GM10266 (cell line): ENCODE data around the gene EIPR1.

ENCODE experiments used
- DNase-seq: peaks from one replicate; pipeline ENCODE4 v3.0.0; 2012; ENCODE audit errors: extremely low spot score
- TF ChIP-seq, protein P1 (sequence below): IDR thresholded peaks from 2 replicates; pipeline ENCODE4 v1.5.1; 2012; ENCODE audit warnings: mild to moderate bottlenecking, low read depth; ENCODE audit not compliant: control insufficient read depth, insufficient read depth; ENCODE audit errors: missing control alignments

Gene EIPR1

GRCh38 chr2:3332133-3332532, 45.5 kb downstream of the EIPR1 start:
- no peak for DNase-seq

GRCh38 chr2:3329491-3329890, 48.1 kb downstream of the EIPR1 start:
- DNase-seq: no peak
- TF ChIP-seq, protein P1, sequence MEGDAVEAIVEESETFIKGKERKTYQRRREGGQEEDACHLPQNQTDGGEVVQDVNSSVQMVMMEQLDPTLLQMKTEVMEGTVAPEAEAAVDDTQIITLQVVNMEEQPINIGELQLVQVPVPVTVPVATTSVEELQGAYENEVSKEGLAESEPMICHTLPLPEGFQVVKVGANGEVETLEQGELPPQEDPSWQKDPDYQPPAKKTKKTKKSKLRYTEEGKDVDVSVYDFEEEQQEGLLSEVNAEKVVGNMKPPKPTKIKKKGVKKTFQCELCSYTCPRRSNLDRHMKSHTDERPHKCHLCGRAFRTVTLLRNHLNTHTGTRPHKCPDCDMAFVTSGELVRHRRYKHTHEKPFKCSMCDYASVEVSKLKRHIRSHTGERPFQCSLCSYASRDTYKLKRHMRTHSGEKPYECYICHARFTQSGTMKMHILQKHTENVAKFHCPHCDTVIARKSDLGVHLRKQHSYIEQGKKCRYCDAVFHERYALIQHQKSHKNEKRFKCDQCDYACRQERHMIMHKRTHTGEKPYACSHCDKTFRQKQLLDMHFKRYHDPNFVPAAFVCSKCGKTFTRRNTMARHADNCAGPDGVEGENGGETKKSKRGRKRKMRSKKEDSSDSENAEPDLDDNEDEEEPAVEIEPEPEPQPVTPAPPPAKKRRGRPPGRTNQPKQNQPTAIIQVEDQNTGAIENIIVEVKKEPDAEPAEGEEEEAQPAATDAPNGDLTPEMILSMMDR: no peak

More at GRCh38 chr2:3332133-3332532, 45.5 kb downstream of the EIPR1 start:
- TF ChIP-seq, protein P1: no peak

DNA sequence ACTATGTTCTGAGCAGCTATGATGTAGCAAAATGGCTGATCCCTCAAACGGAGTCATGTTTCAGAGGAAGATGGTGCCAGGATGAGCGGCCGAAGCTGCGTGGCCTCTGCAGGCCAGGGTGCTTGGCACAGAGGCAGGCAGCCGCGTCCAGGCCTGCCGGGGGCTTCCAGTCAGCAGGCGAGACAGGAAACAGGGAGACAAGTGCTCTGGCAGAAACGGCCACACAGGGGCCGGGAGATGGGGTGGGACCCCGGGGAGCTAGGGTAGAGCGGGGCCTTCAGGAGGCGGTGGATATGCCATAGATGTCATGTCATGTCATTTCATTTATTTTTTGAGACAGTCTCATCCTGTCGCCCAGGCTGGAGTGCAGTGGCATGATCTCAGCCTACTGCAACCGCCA, 50.7 kb downstream of the EIPR1 start:
- TF ChIP-seq, protein P1: no peak
- DNase-seq: no peak

GRCh38 chr2:3326182-3326537, 51.5 kb downstream of the EIPR1 start:
- TF ChIP-seq, protein P1: no peak
- no peak for DNase-seq

DNA sequence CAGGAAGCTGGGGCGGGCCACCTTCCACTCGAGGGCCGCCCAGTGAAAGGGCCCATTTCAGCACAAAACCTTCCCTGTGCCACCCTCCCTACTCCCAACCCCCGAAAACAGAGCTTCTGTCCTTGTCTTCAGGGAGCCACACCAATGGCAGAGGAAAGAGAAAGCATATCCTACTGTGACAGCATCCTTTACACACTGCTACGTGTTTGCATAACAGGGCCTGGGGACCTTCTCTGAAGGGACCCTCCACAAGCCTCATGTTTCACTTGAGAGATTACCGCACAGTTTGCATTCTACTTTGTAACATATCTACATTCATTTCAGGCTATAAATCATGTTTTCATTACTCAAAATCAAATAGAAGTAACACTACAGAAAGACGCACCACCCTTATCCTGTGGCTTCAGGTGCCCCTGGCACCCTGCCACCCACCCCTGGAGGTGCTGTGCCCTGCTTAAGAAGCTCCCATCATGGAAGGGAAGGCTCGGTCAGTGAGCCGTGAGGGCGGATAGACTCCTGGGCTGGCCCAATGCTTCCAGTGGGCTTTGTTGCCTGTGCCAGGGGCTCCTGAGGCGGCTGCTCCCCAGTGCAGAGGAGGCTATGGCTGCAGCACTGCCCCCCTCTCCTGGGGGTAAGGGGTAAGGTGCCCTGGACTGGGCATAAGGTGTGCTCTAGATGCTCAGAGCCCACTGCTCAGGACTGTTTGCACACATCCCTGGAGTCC, 52.0 kb downstream of the EIPR1 start:
- no peak for DNase-seq
- TF ChIP-seq, protein P1: no peak

DNA sequence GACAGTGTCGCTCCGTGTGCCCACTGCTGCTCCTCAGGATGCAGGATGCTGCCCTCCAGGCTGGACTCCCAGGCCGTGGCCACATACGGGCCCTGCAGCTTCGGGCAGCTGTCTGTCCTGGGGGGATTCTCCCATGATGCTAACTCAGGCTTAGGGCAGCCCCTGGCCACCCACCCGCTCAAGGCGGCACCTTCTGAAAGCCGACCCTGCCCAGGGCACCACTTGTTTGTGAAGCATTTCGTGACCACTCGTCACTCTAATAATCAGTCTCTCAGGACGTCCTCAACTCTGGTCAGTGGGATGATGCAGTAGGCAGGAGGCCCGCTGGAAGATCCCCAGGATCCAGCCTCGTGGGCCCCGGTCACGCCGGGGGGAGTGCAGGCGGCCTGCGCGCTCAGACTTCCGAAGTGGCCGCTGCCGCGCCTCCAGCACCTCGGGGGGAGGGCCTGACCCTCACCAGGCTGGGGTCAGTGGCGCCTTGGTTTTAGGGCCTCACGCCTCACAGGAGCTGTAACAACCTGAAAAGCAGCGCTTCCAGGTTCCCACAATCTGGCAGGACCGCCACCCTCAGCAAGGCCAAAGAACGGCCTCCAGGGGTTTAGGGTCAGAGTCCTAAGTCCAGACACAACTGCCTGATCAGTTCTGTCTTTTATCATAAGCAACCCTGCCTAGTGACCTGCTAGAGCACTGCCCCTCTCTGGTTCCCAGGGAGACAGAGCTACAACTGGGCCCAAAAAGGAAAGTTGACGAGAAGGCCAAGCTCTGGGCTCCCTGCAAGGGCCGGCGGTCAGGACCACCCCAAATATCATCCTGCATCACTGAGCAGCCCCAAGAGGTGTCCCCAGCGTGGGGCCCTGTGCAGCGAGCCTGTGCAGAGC, 53.0 kb downstream of the EIPR1 start:
- DNase-seq: no peak
- TF ChIP-seq, protein P1: no peak

GRCh38 chr2:3324036-3324386, 53.6 kb downstream of the EIPR1 start:
- DNase-seq: no peak
- TF ChIP-seq, protein P1: no peak
